AG08395 (cell line): ENCODE data around the gene DGKG.

ENCODE experiments used
- DNase-seq: peaks from one replicate; pipeline ENCODE4 v3.0.0; 2012; ENCODE audit warnings: mixed read lengths, low spot score

The DGKG gene

GRCh38 chr3:186209810-186210752 lies 152.0 kb downstream of the DGKG start:
- peak; percentile 88 for DNase-seq

DNA sequence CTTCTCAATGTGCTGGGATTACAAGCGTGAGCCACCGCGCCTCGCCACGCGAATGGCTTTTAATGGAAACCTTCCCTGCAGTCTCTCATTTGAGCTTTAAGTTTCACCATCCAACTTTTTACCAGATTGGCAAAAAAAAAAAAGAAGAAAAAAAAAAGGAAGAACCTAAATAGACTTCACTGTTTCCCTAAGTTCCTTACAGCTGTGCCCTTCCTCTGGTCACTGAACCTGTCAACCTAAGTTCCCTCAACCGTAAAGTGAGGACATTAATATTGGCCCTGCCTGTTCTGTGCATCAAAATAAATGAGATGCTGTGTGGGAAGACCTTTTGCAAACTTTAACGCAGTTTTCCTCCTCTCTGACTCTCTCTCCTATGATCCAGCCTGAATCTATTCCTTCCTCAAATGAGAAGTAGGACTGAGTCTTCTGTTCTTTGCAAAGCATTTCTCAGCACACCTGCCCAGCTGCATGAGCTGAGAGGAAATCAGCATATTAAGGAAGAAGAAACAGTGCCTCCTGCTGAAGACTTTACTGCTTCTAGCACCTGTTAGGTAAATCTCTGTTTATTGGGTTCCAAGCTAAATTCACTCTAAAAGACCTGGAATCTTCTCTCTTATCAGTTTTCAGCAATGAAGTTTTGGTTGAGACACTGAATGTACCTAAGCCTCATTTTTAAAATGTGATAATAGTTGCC lies 153.6 kb downstream of the DGKG start:
- no peak for DNase-seq

GRCh38 chr3:186207515-186207914 lies 154.5 kb downstream of the DGKG start:
- DNase-seq = no peak

DNA sequence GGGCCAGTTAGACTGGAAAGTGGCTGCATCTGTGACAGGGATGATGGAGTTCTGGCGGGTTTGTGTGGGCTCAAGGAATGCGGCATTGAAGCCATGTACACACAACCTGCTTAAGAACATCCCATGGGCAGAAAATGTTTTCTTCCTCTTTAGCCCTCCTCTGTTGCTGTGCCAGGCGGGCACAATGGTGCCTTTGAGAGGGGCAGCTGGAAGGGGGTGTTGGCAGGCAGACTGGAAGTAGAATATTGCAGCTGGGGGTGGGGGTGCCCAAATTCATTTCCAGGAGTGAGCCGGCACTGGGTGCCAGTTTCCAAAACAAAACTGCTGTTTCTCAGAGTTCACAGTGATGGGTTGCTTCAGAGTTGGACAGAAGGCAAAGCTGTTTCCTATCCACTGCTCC lies 161.3 kb downstream of the DGKG start:
- no peak for DNase-seq

- no peak for DNase-seq
These were observed 163.6 kb downstream of the DGKG start for GRCh38 chr3:186198442-186198841.

- no peak for DNase-seq
These were observed 167.6 kb downstream of the DGKG start for GRCh38 chr3:186194451-186194811.

DNA sequence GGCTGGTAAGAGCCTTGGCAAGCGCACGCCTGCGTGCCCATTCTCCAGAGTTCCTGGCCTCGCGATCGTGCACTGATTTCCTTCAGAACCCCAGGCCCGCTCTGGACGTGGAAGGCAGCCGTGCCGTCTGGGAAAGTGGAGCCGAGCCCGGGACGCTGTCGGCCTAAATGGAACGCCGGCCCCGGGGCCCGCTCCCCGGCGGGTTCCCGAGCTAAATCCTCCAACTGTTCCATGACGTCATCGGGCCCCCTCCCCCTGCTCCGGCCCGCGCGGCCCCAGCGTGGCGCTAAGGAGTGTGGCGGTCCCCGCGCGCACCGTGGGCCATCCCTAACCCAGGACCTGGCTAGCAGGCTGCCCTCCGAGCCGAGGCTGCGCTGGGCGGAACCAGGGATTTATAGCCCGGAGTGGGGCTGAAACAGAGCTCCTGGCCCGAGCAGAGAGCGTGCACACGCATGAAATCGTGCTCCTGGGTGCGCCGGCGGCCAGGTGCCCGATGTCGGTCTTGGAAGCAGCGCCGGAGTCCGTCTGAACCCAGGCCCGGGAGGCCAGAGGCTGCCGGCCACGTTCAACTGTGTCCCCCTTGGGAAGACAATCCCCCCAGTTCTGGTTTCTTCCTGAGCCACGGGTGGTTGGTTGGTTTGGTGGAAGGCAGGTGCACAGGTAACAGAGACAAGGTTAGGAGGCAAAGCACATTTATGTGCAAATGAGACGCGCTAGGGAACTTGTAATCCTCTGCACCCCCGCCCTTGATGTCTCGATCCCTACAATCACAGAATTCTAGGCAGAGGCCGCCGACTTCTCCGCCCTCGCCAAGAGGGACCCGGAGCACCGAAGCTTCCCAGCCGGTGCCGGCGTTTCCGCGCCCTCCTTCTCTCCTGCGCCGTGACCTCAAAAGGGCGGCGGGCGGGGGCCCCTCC lies 168.2 kb downstream of the DGKG start:
- no peak for DNase-seq

DNA sequence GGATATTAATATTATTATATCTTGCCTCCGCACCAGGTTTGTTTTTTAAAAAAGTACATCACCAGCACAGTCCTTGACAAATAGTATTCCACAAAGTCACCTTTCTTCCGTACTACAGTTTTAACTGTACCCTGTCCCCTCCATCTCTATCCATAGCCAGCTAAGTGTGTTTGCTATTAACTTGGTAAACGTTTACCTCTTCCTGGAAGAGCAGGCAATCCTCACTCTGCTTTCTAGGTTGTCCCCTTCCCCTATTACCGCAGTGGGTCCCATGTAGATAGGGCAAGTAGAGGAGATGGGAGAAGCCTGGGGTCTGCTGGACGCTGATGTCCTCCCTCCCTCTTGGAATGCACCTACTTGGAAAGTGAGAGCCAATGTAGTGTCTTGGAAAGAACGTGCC lies 169.2 kb downstream of the DGKG start:
- DNase-seq = no peak

- DNase-seq = no peak
These were observed 172.5 kb downstream of the DGKG start for GRCh38 chr3:186189492-186189891.

GRCh38 chr3:186187401-186188275 lies 174.4 kb downstream of the DGKG start:
- no peak for DNase-seq

GRCh38 chr3:186185194-186185787 lies 176.7 kb downstream of the DGKG start:
- DNase-seq = no peak

DNA sequence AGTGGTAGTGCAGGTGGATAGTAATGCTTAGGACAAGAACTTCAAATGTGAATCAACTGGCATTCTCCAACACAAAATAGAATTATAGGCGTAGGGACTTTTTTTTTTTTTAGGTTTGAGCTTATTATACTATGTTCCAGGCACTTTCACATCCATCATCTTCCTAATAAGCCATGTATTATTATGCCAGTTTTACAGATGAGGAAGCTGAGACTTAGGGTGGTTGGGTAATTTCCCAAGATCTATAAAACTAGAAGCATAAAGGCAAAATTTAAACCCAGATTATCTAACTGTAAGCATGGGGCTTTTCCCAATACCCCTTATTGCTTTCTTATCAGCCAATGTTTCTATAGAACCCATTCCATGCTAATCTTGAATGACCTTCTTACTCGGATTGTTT lies 178.0 kb downstream of the DGKG start:
- no peak for DNase-seq

DNA sequence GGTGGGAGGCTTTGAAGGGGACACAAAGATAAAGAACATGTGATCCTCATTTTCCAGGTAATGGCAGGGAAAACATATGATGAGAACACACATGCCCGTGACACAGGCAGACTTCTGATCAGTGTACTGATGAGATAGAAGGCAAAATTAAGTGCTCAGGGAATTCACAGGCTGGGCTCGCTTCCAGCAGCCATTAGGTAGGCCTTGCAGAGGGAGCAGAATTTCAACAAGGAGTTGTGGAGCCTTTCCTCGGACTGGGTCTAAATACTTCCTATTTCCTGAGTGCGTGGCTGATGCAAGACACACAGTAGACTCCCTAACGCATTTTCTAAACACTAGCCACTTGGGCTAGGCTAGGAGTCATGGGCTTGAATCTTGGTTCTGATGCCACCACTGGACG lies 179.2 kb downstream of the DGKG start:
- DNase-seq = no peak

GRCh38 chr3:186181901-186182300 lies 180.1 kb downstream of the DGKG start:
- no peak for DNase-seq

GRCh38 chr3:186180891-186181481 lies 181.0 kb downstream of the DGKG start:
- DNase-seq = no peak

DNA sequence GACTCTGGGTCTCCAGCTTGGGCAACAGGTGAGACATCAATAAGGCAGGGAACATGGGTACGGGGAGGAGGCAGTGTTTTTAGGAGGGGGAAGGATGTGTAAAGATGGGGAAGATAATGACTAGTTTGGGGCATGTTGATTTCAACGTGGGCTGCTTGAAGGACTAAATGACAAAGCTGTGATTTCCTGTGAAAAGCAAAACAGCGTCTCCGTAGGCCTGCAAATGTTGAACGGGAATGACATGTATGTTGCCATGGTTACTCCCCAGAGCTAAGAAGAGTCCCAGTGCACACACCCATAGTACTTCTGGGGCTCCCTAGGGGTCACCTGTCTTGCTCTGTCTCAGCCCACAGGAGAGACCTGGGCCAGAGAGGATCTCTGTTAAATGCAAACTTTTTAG lies 181.9 kb downstream of the DGKG start:
- no peak for DNase-seq

GRCh38 chr3:186178412-186178811 lies 183.6 kb downstream of the DGKG start:
- no peak for DNase-seq

DNA sequence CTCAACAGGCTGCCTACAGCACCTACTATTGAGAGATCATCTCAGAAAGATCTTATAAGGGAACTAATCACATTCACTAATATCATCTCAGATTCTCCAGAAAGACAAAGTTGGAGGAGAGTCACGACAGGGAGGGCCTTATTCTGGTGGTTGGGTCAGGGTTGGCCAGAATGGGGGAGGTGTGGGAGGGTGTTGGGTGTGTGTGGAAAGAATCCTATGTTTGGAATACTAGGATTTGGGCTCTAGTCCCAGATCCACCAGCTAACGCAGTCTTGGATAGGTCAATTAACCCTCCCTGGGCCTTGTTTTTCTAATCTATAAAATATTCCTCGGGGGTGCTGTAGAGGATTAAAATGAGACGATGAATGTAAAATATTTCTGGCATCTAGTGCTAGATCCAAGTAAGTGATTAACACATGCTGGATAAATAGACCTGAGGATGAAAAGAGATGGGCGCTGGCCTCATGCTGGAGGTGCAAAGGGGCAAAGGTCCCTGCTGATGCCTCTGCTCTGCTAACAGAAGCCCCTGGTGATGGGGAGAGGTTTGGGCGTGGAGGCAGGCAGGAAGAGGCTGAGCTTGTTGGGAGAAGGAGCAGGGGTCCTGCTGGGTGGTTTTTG lies 185.6 kb downstream of the DGKG start:
- DNase-seq = no peak

DNA sequence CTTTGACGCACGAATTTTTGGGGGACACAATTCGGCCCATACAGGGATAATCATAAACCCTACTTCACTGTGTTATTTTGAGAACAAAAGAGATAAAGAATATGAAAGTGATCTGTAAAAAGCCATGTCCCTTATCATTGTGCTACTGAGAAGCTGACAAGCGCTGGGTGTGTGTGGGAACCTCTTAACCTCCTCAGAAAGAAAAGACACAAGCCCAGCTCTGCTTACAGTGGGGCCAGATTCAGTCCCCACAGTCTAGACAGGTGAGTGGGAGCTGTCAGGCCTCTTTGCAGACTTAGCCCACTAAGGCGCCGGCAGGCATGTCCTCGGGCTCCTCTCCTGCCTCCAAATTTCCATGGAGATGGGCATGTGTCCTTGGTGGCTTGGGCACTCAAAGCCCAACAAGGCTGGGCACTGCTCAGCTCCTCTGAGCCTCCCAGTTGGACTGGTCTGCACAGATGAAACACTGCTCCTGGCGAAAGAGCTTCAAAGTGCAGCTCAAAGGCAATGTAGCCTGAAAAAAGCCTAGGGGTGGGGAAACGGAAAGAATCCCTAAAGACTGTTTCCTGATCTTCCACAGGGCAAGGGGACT lies 188.7 kb downstream of the DGKG start:
- no peak for DNase-seq

GRCh38 chr3:186172353-186172752 lies 189.7 kb downstream of the DGKG start:
- DNase-seq = no peak
